B cell (primary cell): ENCODE results near the gene OXA1L.

ENCODE experiments used
- EZH2 ChIP-seq: IDR thresholded peaks from 2 replicates; pipeline ENCODE4 v1.6.1; 2012; ENCODE audit warnings: borderline replicate concordance, low read depth, mild to moderate bottlenecking, moderate library complexity, low read length; ENCODE audit not compliant: insufficient read depth, poor library complexity, severe bottlenecking
- TF ChIP-seq, protein P1 (sequence below): fragments of 200-600 bp; IDR thresholded peaks from one replicate; pipeline ENCODE4 v1.8.0; 2022; ENCODE audit warnings: antibody characterized with exemption, mild to moderate bottlenecking

DNA sequence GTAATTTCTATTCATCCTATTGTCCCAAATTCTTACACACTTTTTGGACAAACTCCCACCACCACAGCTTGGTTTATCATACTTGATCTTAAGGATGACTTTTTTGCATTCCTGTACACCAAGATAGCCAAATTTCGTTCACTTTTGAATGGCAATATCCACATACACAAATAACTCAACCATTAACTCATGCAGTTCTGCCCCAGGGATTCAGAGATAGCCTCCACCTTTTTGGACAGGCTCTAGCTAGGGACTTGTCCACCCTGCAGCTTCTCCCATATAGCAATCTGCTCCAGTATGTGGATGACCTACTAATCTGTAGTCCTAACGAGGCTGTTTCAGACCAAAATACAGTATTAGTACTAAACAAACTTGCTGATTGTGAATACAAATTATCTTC, 32.7 kb upstream of the OXA1L start:
- TF ChIP-seq, protein P1, sequence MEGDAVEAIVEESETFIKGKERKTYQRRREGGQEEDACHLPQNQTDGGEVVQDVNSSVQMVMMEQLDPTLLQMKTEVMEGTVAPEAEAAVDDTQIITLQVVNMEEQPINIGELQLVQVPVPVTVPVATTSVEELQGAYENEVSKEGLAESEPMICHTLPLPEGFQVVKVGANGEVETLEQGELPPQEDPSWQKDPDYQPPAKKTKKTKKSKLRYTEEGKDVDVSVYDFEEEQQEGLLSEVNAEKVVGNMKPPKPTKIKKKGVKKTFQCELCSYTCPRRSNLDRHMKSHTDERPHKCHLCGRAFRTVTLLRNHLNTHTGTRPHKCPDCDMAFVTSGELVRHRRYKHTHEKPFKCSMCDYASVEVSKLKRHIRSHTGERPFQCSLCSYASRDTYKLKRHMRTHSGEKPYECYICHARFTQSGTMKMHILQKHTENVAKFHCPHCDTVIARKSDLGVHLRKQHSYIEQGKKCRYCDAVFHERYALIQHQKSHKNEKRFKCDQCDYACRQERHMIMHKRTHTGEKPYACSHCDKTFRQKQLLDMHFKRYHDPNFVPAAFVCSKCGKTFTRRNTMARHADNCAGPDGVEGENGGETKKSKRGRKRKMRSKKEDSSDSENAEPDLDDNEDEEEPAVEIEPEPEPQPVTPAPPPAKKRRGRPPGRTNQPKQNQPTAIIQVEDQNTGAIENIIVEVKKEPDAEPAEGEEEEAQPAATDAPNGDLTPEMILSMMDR: no peak
- TF ChIP-seq EZH2: no peak
